Measurements from ENCODE around the gene CHCHD6.

GRCh38 chr3:126918355-126918821 lies 214.3 kb downstream of the CHCHD6 start:
- TF ChIP-seq EZH2 (IDR thresholded peaks at IDR 0.05) (no peak), POLR2AphosphoS5 (IDR thresholded peaks at IDR 0.05; ENCODE audit: borderline replicate concordance, low read depth, low read length) (no peak), FOXP2 (optimal IDR thresholded peaks at IDR 0.05; ENCODE audit: control extremely low read depth, extremely low read length, insufficient read depth) (no peak)

Measured in SK-N-MC (cell line).